GM23248 (cell line): ENCODE results near the gene ANKS1B. TPM values are rescaled to one million over a fixed set of nuclear protein-coding genes. Genes with fewer than 3 reads are reported as not detected.

Experiments used
- DNase-seq: peaks from one replicate; pipeline ENCODE4 v3.0.0-alpha.2; 2015
- H2AFZ ChIP-seq: fragments of 200-600 bp; sonication (generic); 2 replicates; pipeline ENCODE4 v1.6.1; 2016; ENCODE audit warnings: antibody characterized with exemption
- H3F3A ChIP-seq: fragments of 200-600 bp; sonication (generic); 2 replicates; pipeline ENCODE4 v1.6.1; 2016; ENCODE audit warnings: mild to moderate bottlenecking, antibody characterized with exemption, mixed run types; ENCODE audit not compliant: insufficient read depth
- H3K27ac ChIP-seq: fragments of 200-600 bp; sonication (generic); 2 replicates; pipeline ENCODE4 v1.5.1; 2016; ENCODE audit warnings: mild to moderate bottlenecking
- H3K27me3 ChIP-seq: fragments of 200-600 bp; sonication (generic); replicated peaks from 2 replicates; pipeline ENCODE4 v1.6.1; 2016; ENCODE audit warnings: mild to moderate bottlenecking; ENCODE audit not compliant: insufficient read depth
- H3K36me3 ChIP-seq: fragments of 200-600 bp; sonication (generic); 2 replicates; pipeline ENCODE4 v1.6.1; 2016; ENCODE audit warnings: low read depth, mild to moderate bottlenecking
- H3K4me1 ChIP-seq: fragments of 200-600 bp; sonication (generic); 2 replicates; pipeline ENCODE4 v1.6.1; 2016; ENCODE audit warnings: mild to moderate bottlenecking; ENCODE audit not compliant: insufficient read depth
- H3K4me2 ChIP-seq: fragments of 200-600 bp; sonication (generic); one replicate; pipeline ENCODE4 v1.6.1; 2016; ENCODE audit warnings: mild to moderate bottlenecking; ENCODE audit not compliant: unreplicated experiment
- H3K4me3 ChIP-seq: fragments of 200-600 bp; sonication (generic); 2 replicates; pipeline ENCODE4 v1.5.1; 2016; ENCODE audit warnings: mild to moderate bottlenecking
- H3K79me2 ChIP-seq: fragments of 200-600 bp; sonication (generic); 2 replicates; pipeline ENCODE4 v1.6.1; 2016; ENCODE audit warnings: mild to moderate bottlenecking; ENCODE audit not compliant: insufficient read depth
- H3K9ac ChIP-seq: fragments of 200-600 bp; sonication (generic); 2 replicates; pipeline ENCODE4 v1.6.1; 2016; ENCODE audit warnings: mild to moderate bottlenecking
- H3K9me2 ChIP-seq: fragments of 200-600 bp; sonication (generic); 2 replicates; pipeline ENCODE4 v1.6.1; 2016; ENCODE audit warnings: mixed run types, mild to moderate bottlenecking, moderate library complexity; ENCODE audit not compliant: insufficient read depth
- H3K9me3 ChIP-seq: fragments of 200-600 bp; sonication (generic); one replicate; pipeline ENCODE4 v1.6.1; 2017; ENCODE audit warnings: low read depth
- H4K20me1 ChIP-seq: fragments of 200-600 bp; sonication (generic); 2 replicates; pipeline ENCODE4 v1.6.0; 2016; ENCODE audit not compliant: insufficient read depth
- EZH2 ChIP-seq: fragments of 200-600 bp; sonication (generic); IDR thresholded peaks from 2 replicates; pipeline ENCODE4 v1.6.1; 2018; ENCODE audit warnings: antibody characterized with exemption, mild to moderate bottlenecking; ENCODE audit not compliant: insufficient read depth, poor library complexity, severe bottlenecking
- EZH2phosphoT487 ChIP-seq: fragments of 200-600 bp; sonication (generic); IDR thresholded peaks from 2 replicates; pipeline ENCODE4 v1.6.1; 2018; ENCODE audit warnings: antibody characterized with exemption, moderate library complexity, mild to moderate bottlenecking, low read depth; ENCODE audit not compliant: insufficient read depth
- WGBS, 2 experiments: methylation state at CpG; one replicate each; pipeline ENCODE4 v1.1.6; 2015 to 2017; ENCODE audit warnings: low lambda C conversion rate in 2 of 2, low coverage in 1 of 2; ENCODE audit errors: missing lambda C conversion rate in 2 of 2; 5-methylcytosine and 5-hydroxymethylcytosine counted together
- in situ Hi-C: fragments of 300-500 bp; cut with MboI; formaldehyde crosslinking; loops from 2 replicates; pipeline ENCODE4 v1.15.0; 2020
- polyA plus RNA-seq: library from polyadenylated mRNA; unstranded; fragments of >200 nt; fragmentation: Nextera tagmentation; extraction: Ambion mirVana; gene quantifications from 2 replicates; pipeline ENCODE4 v1.2.1, GENCODE V29; 2016
- total RNA-seq: library from RNA; depleted of rRNA; stranded (reverse); fragments of >200 nt; shearing (Covaris generic); gene quantifications from 2 replicates; pipeline ENCODE4 v1.2.3, GENCODE V29; 2014

Gene ANKS1B
- total and polyA plus RNA-seq, 2 experiments from 2014 or later: not detected

DNA sequence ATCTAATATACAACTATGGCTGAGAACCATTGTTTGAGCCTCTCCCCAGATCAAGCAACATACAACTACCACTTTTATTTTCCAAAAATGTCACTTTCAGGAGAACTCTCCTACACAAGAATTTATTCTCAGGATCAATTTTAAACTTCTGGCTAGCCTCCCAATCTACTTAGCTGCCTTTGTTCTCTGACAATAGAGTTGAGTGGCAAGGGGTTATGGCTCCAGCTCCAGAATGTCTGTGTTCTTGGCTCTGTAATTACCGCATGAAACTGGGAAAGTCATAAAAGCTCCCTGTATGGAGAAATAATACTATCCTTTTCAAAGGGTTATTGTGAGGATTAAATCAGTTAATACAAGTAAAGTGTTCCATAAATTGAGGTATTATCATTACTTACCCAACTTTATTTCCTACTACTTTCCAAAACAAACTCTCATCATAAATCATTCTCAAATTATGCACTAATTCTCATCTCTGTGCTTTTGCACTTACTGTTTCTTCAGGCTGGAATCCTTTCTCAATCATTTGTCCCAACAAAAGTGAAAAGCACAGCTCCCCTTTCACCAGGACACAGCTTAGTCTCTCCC lies 215.2 kb downstream of the ANKS1B start:
- in situ Hi-C loops: loop anchor here (10.0 kb wide), 1 partner anchor 725 kb away; no protein-coding TSS in a partner anchor
- Histone ChIP-seq H2AFZ (no peak overlapping the region), H3K4me2 (no peak overlapping the region), H3K79me2 (no peaks in the 10 kb centered on the region), H3K36me3 (no peaks in the 10 kb centered on the region), H3K4me1 (no peaks in the 10 kb centered on the region), H3K4me3 (no peak overlapping the region), H3K9me3 (no peaks in the 10 kb centered on the region), H3F3A (no peaks in the 10 kb centered on the region), H4K20me1 (no peaks in the 10 kb centered on the region), H3K27me3 (no peaks in the 10 kb centered on the region), H3K9ac (no peak overlapping the region), H3K9me2 (no peaks in the 10 kb centered on the region), H3K27ac (no peak overlapping the region)
- WGBS, 2 experiments: 44 to 47% methylated on average over 1 of the region's 1 CpG
- DNase-seq: no peak
- TF ChIP-seq EZH2 (no peak), EZH2phosphoT487 (no peak)

DNA sequence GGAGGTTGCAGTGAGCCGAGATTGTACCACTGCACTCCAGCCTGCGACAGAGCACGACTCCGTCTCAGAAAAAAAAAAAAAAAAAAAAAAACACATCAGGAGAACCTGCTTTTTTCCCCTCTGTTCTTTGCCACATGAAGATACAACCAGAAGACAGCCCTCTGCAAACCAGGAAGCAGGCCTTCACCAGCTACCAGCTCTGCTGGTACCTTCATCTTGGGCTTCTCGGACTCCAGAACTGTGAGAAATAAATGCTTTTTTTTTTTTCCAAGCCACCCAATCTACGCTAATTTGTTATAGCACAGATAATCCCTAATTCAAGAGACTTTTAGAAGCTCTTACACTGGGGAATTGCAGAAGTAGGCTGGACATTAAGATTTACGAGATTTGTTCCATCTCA lies 216.0 kb downstream of the ANKS1B start:
- WGBS, 2 experiments: 88% methylated on average over 7 of the region's 7 CpGs
- Histone ChIP-seq H3K9me2 (no peaks in the 10 kb centered on the region), H3K9me3 (no peaks in the 10 kb centered on the region), H2AFZ (no peak overlapping the region), H3K79me2 (no peaks in the 10 kb centered on the region), H4K20me1 (no peaks in the 10 kb centered on the region), H3F3A (no peaks in the 10 kb centered on the region), H3K27ac (no peak overlapping the region), H3K4me3 (no peak overlapping the region), H3K4me2 (no peak overlapping the region), H3K27me3 (no peaks in the 10 kb centered on the region), H3K9ac (no peak overlapping the region), H3K4me1 (no peaks in the 10 kb centered on the region), H3K36me3 (no peaks in the 10 kb centered on the region)
- in situ Hi-C loops: loop anchor here (10.0 kb wide), 1 partner anchor 724 kb away; no protein-coding TSS in a partner anchor
- no peak for TF ChIP-seq EZH2phosphoT487
- no peak for TF ChIP-seq EZH2
- DNase-seq: no peak

DNA sequence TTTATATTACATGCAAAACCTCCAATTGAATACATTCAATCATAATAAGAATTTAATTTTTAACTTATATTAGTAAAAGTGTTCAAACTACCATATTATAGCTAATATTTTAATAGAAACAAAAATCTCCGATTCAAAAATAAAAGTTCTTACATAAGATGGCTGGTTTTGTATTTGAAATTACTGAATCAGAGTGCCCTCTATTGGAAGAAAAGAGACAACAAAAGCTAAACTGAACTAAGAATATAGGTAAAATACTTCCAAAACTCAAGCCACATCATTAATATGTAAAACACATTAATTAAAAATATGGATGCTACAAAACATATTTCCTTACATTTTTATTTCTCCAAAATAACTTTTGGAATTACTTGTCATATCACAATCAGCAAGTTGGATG lies 216.9 kb downstream of the ANKS1B start:
- Histone ChIP-seq H3K36me3 (no peaks in the 10 kb centered on the region), H4K20me1 (no peaks in the 10 kb centered on the region), H3F3A (no peaks in the 10 kb centered on the region), H3K27me3 (no peaks in the 10 kb centered on the region), H3K79me2 (no peaks in the 10 kb centered on the region), H2AFZ (peak overlapping the region; percentile 44; the same call in 1 of the 2 replicates), H3K4me3 (peak overlapping the region; percentile 35; the same call in 1 of the 2 replicates), H3K27ac (no peak overlapping the region), H3K9me2 (no peaks in the 10 kb centered on the region), H3K4me2 (peak overlapping the region; percentile 56), H3K9me3 (no peaks in the 10 kb centered on the region), H3K4me1 (no peaks in the 10 kb centered on the region), H3K9ac (no peak overlapping the region)
- 0 to 4% methylated on average over 1 of the region's 1 CpG for WGBS, 2 experiments
- in situ Hi-C loops: loop anchor here (10.0 kb wide), 1 partner anchor 723 kb away; no protein-coding TSS in a partner anchor
- peak; percentile 56 for DNase-seq
- no peak for TF ChIP-seq EZH2
- TF ChIP-seq EZH2phosphoT487: no peak

DNA sequence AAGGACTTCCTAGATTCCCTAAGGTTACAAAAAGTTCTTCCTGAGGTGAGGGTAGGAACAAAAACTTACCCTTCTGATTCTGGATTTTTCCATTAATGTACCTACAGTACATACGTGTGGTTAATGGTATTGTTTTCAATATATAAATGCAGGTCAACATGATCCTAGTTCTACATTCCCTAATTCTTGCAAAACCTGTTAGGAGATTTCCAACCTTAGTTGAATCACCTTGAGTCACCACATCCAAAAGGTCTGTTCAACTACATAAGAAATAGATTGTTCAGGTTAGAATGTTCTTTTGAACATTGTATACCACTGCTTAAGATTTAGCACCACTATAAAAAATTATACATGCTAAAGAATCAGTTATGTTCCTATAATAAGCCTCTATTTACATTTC lies 218.3 kb downstream of the ANKS1B start:
- no peaks in the 10 kb centered on the region for H4K20me1 ChIP-seq
- no peaks in the 10 kb centered on the region for H3K27me3 ChIP-seq
- H3K4me1 ChIP-seq: no peaks in the 10 kb centered on the region
- no peak overlapping the region for H3K9ac ChIP-seq
- H3K4me2 ChIP-seq: no peak overlapping the region
- H3K9me2 ChIP-seq: no peaks in the 10 kb centered on the region
- H3K27ac ChIP-seq: no peak overlapping the region
- H3K4me3 ChIP-seq: no peak overlapping the region
- TF ChIP-seq EZH2 (no peak), EZH2phosphoT487 (no peak)
- no peaks in the 10 kb centered on the region for H3K9me3 ChIP-seq
- DNase-seq: no peak
- H3K36me3 ChIP-seq: no peaks in the 10 kb centered on the region
- 43 to 67% methylated on average over 1 of the region's 1 CpG for WGBS, 2 experiments
- in situ Hi-C loops: loop anchor here (10.0 kb wide), 1 partner anchor 722 kb away; no protein-coding TSS in a partner anchor
- no peaks in the 10 kb centered on the region for H3F3A ChIP-seq
- no peaks in the 10 kb centered on the region for H3K79me2 ChIP-seq
- H2AFZ ChIP-seq: no peak overlapping the region
